GM18508 (cell line): ENCODE data around the gene FOSB.

Experiments used
- ATAC-seq: cut with Tn5 transposase; IDR thresholded peaks from one replicate; pipeline ENCODE4 v1.9.1; 2021; ENCODE audit warnings: moderate number of reproducible peaks; ENCODE audit not compliant: insufficient read depth, unreplicated experiment

The FOSB gene

DNA sequence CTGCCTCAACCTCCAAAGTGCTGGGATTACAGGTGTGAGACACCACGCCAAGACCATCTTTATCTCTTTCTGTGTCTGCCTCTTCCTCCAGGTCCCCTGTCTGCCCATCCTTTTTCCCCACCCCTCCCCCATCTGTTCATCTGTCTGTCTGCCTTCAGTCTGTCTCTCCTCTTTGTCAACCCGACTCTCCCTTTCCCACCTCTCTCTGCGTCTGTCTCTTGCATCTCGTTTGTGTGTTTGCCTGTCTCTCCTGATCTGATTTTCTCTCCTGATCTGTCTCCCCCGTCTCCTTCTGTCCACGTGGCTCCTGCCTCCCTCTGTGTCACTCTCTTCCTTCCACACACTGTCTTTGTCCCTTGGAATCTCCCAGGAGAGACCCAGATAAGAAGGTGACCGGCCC lies 49.4 kb downstream of the FOSB start:
- no peak for ATAC-seq

- ATAC-seq = no peak
Observed at GRCh38 chr19:45517641-45518468, 50.1 kb downstream of the FOSB start.

DNA sequence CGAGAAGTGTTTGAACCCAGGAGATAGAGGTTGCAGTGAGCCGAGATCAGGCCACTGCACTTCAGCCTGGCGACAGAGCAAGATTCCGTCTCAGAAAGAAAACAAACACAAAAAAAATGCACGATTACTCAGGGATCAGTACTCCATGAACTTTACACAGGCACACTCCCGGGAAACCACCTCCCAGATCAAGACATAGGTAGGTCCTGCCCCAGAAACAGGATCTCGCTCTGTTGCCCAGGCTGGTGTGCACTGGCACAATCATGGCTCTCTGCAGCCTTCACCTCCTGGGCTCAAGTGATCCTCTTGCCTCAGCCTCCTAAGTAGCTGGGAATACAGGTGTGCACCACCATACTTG lies 50.7 kb downstream of the FOSB start:
- ATAC-seq = no peak

DNA sequence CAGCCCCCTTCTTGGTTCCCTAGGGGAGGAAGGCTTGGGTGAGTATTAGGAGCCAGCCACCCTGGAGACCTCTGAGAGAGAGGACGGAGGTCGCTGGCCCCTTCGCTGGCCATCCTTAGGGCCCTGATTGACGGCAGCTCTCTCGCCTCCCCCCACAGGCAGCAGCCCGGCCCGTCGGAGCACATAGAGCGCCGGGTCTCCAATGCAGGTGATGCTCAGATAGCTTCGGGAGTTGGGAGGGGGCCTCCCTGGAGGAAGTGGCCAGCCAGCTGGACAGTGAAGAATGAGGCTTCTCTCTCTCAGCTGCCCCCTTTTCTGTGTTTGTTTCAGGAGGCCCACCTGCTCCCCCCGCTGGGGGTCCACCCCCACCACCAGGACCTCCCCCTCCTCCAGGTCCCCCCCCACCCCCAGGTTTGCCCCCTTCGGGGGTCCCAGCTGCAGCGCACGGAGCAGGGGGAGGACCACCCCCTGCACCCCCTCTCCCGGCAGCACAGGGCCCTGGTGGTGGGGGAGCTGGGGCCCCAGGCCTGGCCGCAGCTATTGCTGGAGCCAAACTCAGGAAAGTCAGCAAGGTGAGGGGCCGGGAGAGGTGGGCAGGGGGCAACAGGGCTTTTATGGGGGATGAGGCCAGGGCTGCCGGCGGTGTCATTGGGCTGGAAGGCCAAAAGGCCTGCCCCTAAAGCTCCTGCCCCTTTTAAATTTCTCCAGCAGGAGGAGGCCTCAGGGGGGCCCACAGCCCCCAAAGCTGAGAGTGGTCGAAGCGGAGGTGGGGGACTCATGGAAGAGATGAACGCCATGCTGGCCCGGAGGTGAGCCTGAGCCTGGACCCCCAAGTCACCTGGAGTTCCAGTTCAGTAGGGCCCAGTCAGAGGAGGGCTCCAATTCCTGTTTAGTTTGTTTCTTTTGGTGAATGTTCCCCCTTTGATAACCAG lies 54.5 kb downstream of the FOSB start:
- no peak for ATAC-seq

DNA sequence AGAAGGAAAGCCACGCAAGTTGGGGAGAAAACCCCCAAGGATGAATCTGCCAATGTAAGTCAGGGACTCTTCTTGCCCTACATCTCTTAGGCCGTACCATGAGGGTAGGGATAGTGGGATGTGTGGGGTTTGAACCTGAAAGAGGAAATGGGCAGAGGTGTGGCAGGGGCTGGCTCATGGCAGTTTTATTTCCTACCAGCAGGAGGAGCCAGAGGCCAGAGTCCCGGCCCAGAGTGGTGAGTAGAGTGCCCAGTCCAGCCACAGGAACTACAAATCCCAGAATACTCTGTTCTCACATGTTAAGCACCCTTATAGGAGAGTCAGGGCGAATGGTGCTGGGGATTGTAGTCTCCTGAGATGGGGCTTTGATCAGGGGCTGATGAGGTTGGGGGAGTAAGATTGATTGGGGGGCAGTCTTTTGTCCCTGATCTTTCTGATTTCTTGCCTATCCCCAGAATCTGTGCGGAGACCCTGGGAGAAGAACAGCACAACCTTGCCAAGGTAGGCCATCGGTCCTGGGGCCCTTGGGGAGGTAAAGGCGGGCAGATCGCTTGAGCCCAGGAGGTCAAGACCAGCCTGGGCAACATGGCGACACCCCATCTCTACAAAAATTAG lies 56.0 kb downstream of the FOSB start:
- ATAC-seq = peak; percentile 81

GRCh38 chr19:45524575-45525129 lies 56.9 kb downstream of the FOSB start:
- no peak for ATAC-seq
